RWPE1 (cell line): Measurements from ENCODE around the gene OSBP2.

Source experiments
- CTCF ChIA-PET: fragments of 350-600 bp; sonication (Branson Sonifier 250); formaldehyde crosslinking; extraction: SDS; loops from one replicate; lab custom pipeline; 2021; lab: Yijun Ruan, JAX
- POLR2A ChIA-PET: fragments of 400-600 bp; formaldehyde crosslinking; extraction: SDS; loops from one replicate; lab custom pipeline; 2020; ENCODE audit warnings: antibody characterized with exemption; ENCODE audit not compliant: low non-redundant PET; lab: Yijun Ruan, JAX
- DNase-seq: peaks from one replicate; pipeline ENCODE4 v3.0.0; 2012; ENCODE audit warnings: low spot score
- H3K27ac ChIP-seq: fragments of 450-650 bp; 2 replicates; pipeline ENCODE4 v1.5.1; 2017
- CTCF ChIP-seq: fragments of 450-650 bp; conservative IDR thresholded peaks from 2 replicates; pipeline ENCODE4 v1.5.1; 2017; ENCODE audit warnings: low read depth, mild to moderate bottlenecking

OSBP2 gene

GRCh38 chr22:30832407-30832987, 137.8 kb downstream of the OSBP2 start:
- TF ChIP-seq CTCF: no peak
- ChIA-PET CTCF (interaction anchor here (1.0 kb wide), 1 partner anchor 9 kb away, joined by 4 read pairs; no protein-coding TSS in a partner anchor), POLR2A (no interaction called here)
- no peak for DNase-seq
- H3K27ac ChIP-seq: peak overlapping the region; percentile 96

GRCh38 chr22:30833322-30833721, 138.6 kb downstream of the OSBP2 start:
- ChIA-PET CTCF (interaction anchor here (1.0 kb wide), 1 partner anchor 8 kb away, joined by 4 read pairs; no protein-coding TSS in a partner anchor), POLR2A (no interaction called here)
- no peak overlapping the region for H3K27ac ChIP-seq
- no peak for TF ChIP-seq CTCF
- no peak for DNase-seq

- no peak for DNase-seq
- peak overlapping the region; percentile 57 for H3K27ac ChIP-seq
- no peak for TF ChIP-seq CTCF
- ChIA-PET POLR2A (no interaction called here), CTCF (no interaction called here)
These were observed 142.9 kb downstream of the OSBP2 start for GRCh38 chr22:30837531-30837930.

GRCh38 chr22:30838111-30838510, 143.4 kb downstream of the OSBP2 start:
- no peak for DNase-seq
- no peak for TF ChIP-seq CTCF
- POLR2A ChIA-PET: no interaction called here
- H3K27ac ChIP-seq: peak overlapping the region; percentile 57; the same call in 1 of the 2 replicates
- CTCF ChIA-PET: no interaction called here

GRCh38 chr22:30841273-30841672, 146.6 kb downstream of the OSBP2 start:
- DNase-seq: peak; percentile 69
- POLR2A ChIA-PET: no interaction called here
- no peak for TF ChIP-seq CTCF
- CTCF ChIA-PET: interaction anchor here (0.6 kb wide), 1 partner anchor 8 kb away, joined by 4 read pairs; no protein-coding TSS in a partner anchor
- H3K27ac ChIP-seq: peak overlapping the region; percentile 92

GRCh38 chr22:30843245-30843644, 148.6 kb downstream of the OSBP2 start:
- CTCF ChIA-PET: interaction anchor here (0.7 kb wide), 1 partner anchor 18 kb away, joined by 6 read pairs; no protein-coding TSS in a partner anchor
- POLR2A ChIA-PET: no interaction called here
- peak overlapping the region; percentile 91 for H3K27ac ChIP-seq
- TF ChIP-seq CTCF: no peak
- DNase-seq: no peak
